Lower lobe of right lung (tissue), 2 donors: ENCODE data around the gene SEMA5B. TPM values are rescaled to one million over a fixed set of nuclear protein-coding genes. Genes with fewer than 3 reads are reported as not detected.

Experiments used
- ATAC-seq, 2 donors: fragments of 200-7000 bp; cut with Tn5 transposase; one replicate each; pipeline ENCODE4 v1.9.1; 2020 to 2022; ENCODE audit warnings: mild to moderate bottlenecking in 2 of 2, moderate library complexity in 2 of 2
- DNase-seq: peaks from one replicate; pipeline ENCODE4 v3.0.0-alpha.2; 2020
- H3K27ac ChIP-seq: fragments of 200-600 bp; one replicate; pipeline ENCODE4 v1.8.0; 2022
- H3K27me3 ChIP-seq: fragments of 200-600 bp; one replicate; pipeline ENCODE4 v1.8.0; 2022; ENCODE audit warnings: low read depth
- H3K36me3 ChIP-seq: fragments of 200-600 bp; one replicate; pipeline ENCODE4 v1.8.0; 2022; ENCODE audit warnings: mild to moderate bottlenecking
- H3K4me1 ChIP-seq: fragments of 200-600 bp; one replicate; pipeline ENCODE4 v1.8.0; 2022
- H3K4me3 ChIP-seq: fragments of 200-600 bp; one replicate; pipeline ENCODE4 v1.8.0; 2022; ENCODE audit warnings: mild to moderate bottlenecking
- H3K9me3 ChIP-seq: fragments of 200-600 bp; one replicate; pipeline ENCODE4 v1.8.0; 2022
- CTCF ChIP-seq: fragments of 200-600 bp; IDR thresholded peaks from one replicate; pipeline ENCODE4 v1.8.0; 2022; ENCODE audit warnings: antibody characterized with exemption, mild to moderate bottlenecking
- intact Hi-C: fragments of 100-400 bp; cut with DNase I; formaldehyde crosslinking; loops from one replicate; pipeline ENCODE4 v1.11.0; 2022
- total RNA-seq: library from RNA; stranded (reverse); fragmentation: NEBNext Ultra II Directional; extraction: Animal tissue kit (Norgen Biotek cat#: 25700); gene quantifications from one replicate; pipeline ENCODE4 v1.2.1, GENCODE V29; 2021
- donor health status: DM: no; HTN: yes; CAD: no; lungs with severe emphysema.

Gene SEMA5B
- total RNA-seq, 1 donor from 2014 or later, result 0.71 TPM

GRCh38 chr3:122984650-122985049 is 42.9 kb downstream of the SEMA5B start:
- Histone ChIP-seq H3K27ac (no peak overlapping the region), H3K4me3 (no peak overlapping the region), H3K36me3 (no peaks in the 10 kb centered on the region), H3K9me3 (no peaks in the 10 kb centered on the region), H3K27me3 (peaks cover 4% of the 10 kb centered on the region), H3K4me1 (peaks cover 15% of the 10 kb centered on the region)
- intact Hi-C loops, result no loop called here
- ATAC-seq (no peak), DNase-seq (no peak)
- no peak for TF ChIP-seq CTCF

GRCh38 chr3:122984007-122984406 is 43.6 kb downstream of the SEMA5B start:
- no peak for ATAC-seq
- no peak for TF ChIP-seq CTCF

GRCh38 chr3:122982216-122983185 is 45.1 kb downstream of the SEMA5B start:
- peaks cover 33% of the 10 kb centered on the region for H3K4me1 ChIP-seq
- H3K36me3 ChIP-seq, result no peaks in the 10 kb centered on the region
- H3K4me3 ChIP-seq, result no peak overlapping the region
- ATAC-seq (peak; percentile 20 to 30), DNase-seq (no peak)
- intact Hi-C loops, result no loop called here
- TF ChIP-seq CTCF, result no peak
- H3K27ac ChIP-seq, result no peak overlapping the region
- H3K27me3 ChIP-seq, result no peaks in the 10 kb centered on the region
- H3K9me3 ChIP-seq, result no peaks in the 10 kb centered on the region

More at GRCh38 chr3:122984007-122984406, 43.6 kb downstream of the SEMA5B start:
- H3K27me3 ChIP-seq, result peaks cover 2% of the 10 kb centered on the region
- H3K4me3 ChIP-seq, result no peak overlapping the region
- H3K27ac ChIP-seq, result no peak overlapping the region
- intact Hi-C loops, result no loop called here
- no peaks in the 10 kb centered on the region for H3K9me3 ChIP-seq
- no peaks in the 10 kb centered on the region for H3K36me3 ChIP-seq
- H3K4me1 ChIP-seq, result peaks cover 19% of the 10 kb centered on the region
- no peak for DNase-seq

GRCh38 chr3:122979211-122979610 is 48.4 kb downstream of the SEMA5B start:
- DNase-seq (no peak), ATAC-seq (no peak)
- Histone ChIP-seq H3K9me3 (no peaks in the 10 kb centered on the region), H3K4me1 (peaks cover 50% of the 10 kb centered on the region), H3K27ac (no peak overlapping the region), H3K4me3 (no peak overlapping the region), H3K27me3 (no peaks in the 10 kb centered on the region), H3K36me3 (no peaks in the 10 kb centered on the region)
- intact Hi-C loops, result no loop called here
- no peak for TF ChIP-seq CTCF

- ATAC-seq (no peak), DNase-seq (no peak)
- Histone ChIP-seq H3K9me3 (no peaks in the 10 kb centered on the region), H3K27ac (no peak overlapping the region), H3K27me3 (no peaks in the 10 kb centered on the region), H3K4me3 (no peak overlapping the region), H3K36me3 (no peaks in the 10 kb centered on the region), H3K4me1 (peaks cover 50% of the 10 kb centered on the region)
- intact Hi-C loops, result no loop called here
- no peak for TF ChIP-seq CTCF
These were observed 49.0 kb downstream of the SEMA5B start for GRCh38 chr3:122978569-122978968.
